ENCODE data around the gene PLCH2. TPM values are rescaled to one million over a fixed set of nuclear protein-coding genes. Genes with fewer than 3 reads are reported as not detected.

The PLCH2 gene
- total RNA-seq, 4 donors from 2014 or later = 83.3 to 324 (median 130) TPM

GRCh38 chr1:2538376-2538775 is 62.3 kb downstream of the PLCH2 start:
- H3K4me1 ChIP-seq = peaks cover 48% of the 10 kb centered on the region
- H3K9me3 ChIP-seq = no peaks in the 10 kb centered on the region
- WGBS = 73% methylated on average over 4 of the region's 4 CpGs
- no peak for DNase-seq (ENCODE audit: low spot score in 2 of 2)
- H3K27ac ChIP-seq = no peak overlapping the region
- no peaks in the 10 kb centered on the region for H3K36me3 ChIP-seq
- H3K27me3 ChIP-seq = peaks cover 35% of the 10 kb centered on the region
- H3K4me3 ChIP-seq = no peak overlapping the region
- TF ChIP-seq CTCF (IDR thresholded peaks at IDR 0.05) (no peak), EP300 (IDR thresholded peaks at IDR 0.05) (no peak), POLR2AphosphoS5 (IDR thresholded peaks at IDR 0.05) (no peak), POLR2A (IDR thresholded peaks at IDR 0.05) (no peak)

- no peak for DNase-seq (ENCODE audit: low spot score in 2 of 2)
- Histone ChIP-seq H3K36me3 (no peaks in the 10 kb centered on the region), H3K27me3 (peaks cover 35% of the 10 kb centered on the region), H3K9me3 (no peaks in the 10 kb centered on the region), H3K4me3 (no peak overlapping the region), H3K27ac (no peak overlapping the region), H3K4me1 (peaks cover 48% of the 10 kb centered on the region)
- WGBS = 82% methylated on average over 4 of the region's 8 CpGs
- TF ChIP-seq CTCF (IDR thresholded peaks at IDR 0.05) = no peak
- no peak for TF ChIP-seq POLR2A (IDR thresholded peaks at IDR 0.05)
- no peak for TF ChIP-seq EP300 (IDR thresholded peaks at IDR 0.05)
Measured at GRCh38 chr1:2538872-2539271, 62.8 kb downstream of the PLCH2 start.

DNA sequence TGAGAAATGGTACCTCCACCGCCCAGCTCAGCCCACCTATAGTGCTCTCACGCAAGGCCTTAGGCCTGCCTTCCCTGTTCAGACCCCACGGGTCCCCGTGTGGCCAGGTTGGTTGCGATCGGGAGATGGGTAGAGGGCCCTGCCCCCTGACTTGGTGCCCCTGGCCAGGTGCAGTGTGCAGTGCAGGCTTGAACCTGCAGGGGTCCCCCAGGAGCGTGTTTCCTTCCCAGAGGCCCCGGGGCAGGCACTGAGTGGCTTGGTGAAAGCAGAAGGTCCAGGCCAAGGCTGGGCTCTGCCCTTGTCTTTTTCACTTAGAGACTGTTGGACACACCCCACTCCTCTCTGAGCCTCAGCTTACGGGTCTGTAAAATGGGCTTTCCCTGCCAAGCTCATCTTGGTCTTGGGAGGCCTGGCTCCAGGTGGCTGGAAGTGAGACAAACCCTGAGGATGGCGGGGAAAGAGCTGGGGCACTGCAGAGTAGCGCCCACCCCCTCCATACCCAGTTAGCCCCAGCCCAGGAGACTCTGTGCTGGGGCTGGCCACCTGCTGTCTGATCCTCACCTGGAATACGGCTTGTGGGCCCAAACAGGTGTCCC is 63.3 kb downstream of the PLCH2 start:
- Histone ChIP-seq H3K9me3 (no peaks in the 10 kb centered on the region), H3K4me1 (peaks cover 48% of the 10 kb centered on the region), H3K27me3 (peaks cover 32% of the 10 kb centered on the region), H3K4me3 (no peak overlapping the region), H3K27ac (no peak overlapping the region), H3K36me3 (no peaks in the 10 kb centered on the region)
- no peak for TF ChIP-seq EP300 (IDR thresholded peaks at IDR 0.05)
- TF ChIP-seq POLR2AphosphoS5 (IDR thresholded peaks at IDR 0.05) = no peak
- no peak for TF ChIP-seq POLR2A (IDR thresholded peaks at IDR 0.05)
- TF ChIP-seq CTCF (IDR thresholded peaks at IDR 0.05) = no peak
- no peak for DNase-seq (ENCODE audit: low spot score in 2 of 2)
- WGBS = 87% methylated on average over 6 of the region's 12 CpGs

- H3K27me3 ChIP-seq = peaks cover 20% of the 10 kb centered on the region
- no peak overlapping the region for H3K27ac ChIP-seq
- H3K9me3 ChIP-seq = no peaks in the 10 kb centered on the region
- peaks cover 48% of the 10 kb centered on the region for H3K4me1 ChIP-seq
- TF ChIP-seq EP300 (IDR thresholded peaks at IDR 0.05) = no peak
- no peak for TF ChIP-seq CTCF (IDR thresholded peaks at IDR 0.05)
- no peak for TF ChIP-seq POLR2A (IDR thresholded peaks at IDR 0.05)
- no peak for TF ChIP-seq POLR2AphosphoS5 (IDR thresholded peaks at IDR 0.05)
- H3K4me3 ChIP-seq = no peak overlapping the region
- WGBS = 31% methylated on average over 12 of the region's 39 CpGs
- DNase-seq (ENCODE audit: low spot score in 2 of 2) = no peak
- no peaks in the 10 kb centered on the region for H3K36me3 ChIP-seq
Measured at GRCh38 chr1:2540816-2541492, 64.9 kb downstream of the PLCH2 start.

DNA sequence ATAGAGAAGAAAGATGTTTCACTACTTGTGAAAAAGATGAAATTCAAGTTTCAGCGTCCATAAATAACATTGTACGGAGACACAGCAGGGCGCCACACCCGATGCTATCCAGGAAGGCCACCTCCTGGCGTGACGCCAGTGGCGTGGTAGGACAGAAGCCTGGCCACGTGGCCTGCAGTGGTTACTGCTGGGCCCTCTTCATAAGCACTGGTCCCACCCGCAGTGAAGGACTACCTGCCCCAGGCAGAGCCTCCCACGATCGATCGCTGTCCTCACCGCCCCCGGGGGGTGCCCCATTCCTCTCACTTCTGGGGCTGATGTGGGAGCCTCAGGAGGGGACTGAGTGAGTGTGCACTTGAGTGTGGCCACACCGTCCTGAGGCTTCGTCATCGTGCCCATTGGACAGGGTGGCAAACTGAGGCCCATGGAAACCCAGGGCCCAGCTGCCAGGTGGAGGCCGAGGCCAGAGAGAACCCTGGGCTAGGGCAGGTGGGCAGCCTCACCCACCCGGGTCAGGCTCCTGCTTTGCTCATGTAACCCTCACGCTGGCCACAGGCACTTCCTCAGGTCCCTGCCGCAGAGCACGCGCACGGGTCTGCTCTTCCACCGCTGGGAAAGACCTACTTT is 65.6 kb downstream of the PLCH2 start:
- H3K27ac ChIP-seq = no peak overlapping the region
- DNase-seq (ENCODE audit: low spot score in 2 of 2) = no peak
- peaks cover 15% of the 10 kb centered on the region for H3K27me3 ChIP-seq
- no peaks in the 10 kb centered on the region for H3K9me3 ChIP-seq
- H3K36me3 ChIP-seq = no peaks in the 10 kb centered on the region
- H3K4me1 ChIP-seq = peaks cover 53% of the 10 kb centered on the region
- no peak for TF ChIP-seq CTCF (IDR thresholded peaks at IDR 0.05)
- no peak for TF ChIP-seq POLR2AphosphoS5 (IDR thresholded peaks at IDR 0.05)
- TF ChIP-seq EP300 (IDR thresholded peaks at IDR 0.05) = no peak
- no peak for TF ChIP-seq POLR2A (IDR thresholded peaks at IDR 0.05)
- WGBS = 59% methylated on average over 15 of the region's 25 CpGs
- no peak overlapping the region for H3K4me3 ChIP-seq
